Measurements from ENCODE around the gene TRAT1. TPM values are rescaled to one million over a fixed set of nuclear protein-coding genes. Genes with fewer than 3 reads are reported as not detected.

The TRAT1 gene
- total RNA-seq, 6 experiments from 2014 or later = not detected

- DNase-seq = no peak
- Mint-ChIP-seq H3K4me1 (ENCODE audit: low read depth) (no peaks in the 10 kb centered on the region), H3K27ac (no peak overlapping the region), H3K9me3 (peaks cover 11% of the 10 kb centered on the region), H3K27me3 (ENCODE audit: insufficient read depth) (no peaks in the 10 kb centered on the region; the same call in 1 of the 2 replicates), H3K4me3 (no peak overlapping the region), H3K36me3 (ENCODE audit: low read depth) (no peaks in the 10 kb centered on the region)
- TF ChIP-seq CTCF (IDR thresholded peaks at IDR 0.05) = no peak
These were observed 60.2 kb downstream of the TRAT1 start for GRCh38 chr3:108882762-108883161.

- TF ChIP-seq CTCF (IDR thresholded peaks at IDR 0.05) = no peak
- no peak overlapping the region for H3K27ac Mint-ChIP-seq
- no peaks in the 10 kb centered on the region for H3K36me3 Mint-ChIP-seq (ENCODE audit: low read depth)
- no peak overlapping the region for H3K4me3 Mint-ChIP-seq
- no peaks in the 10 kb centered on the region for H3K4me1 Mint-ChIP-seq (ENCODE audit: low read depth)
- peaks cover 11% of the 10 kb centered on the region for H3K9me3 Mint-ChIP-seq
- no peak for DNase-seq
- H3K27me3 Mint-ChIP-seq (ENCODE audit: insufficient read depth) = no peaks in the 10 kb centered on the region; the same call in 1 of the 2 replicates
These were observed 60.8 kb downstream of the TRAT1 start for GRCh38 chr3:108883373-108883772.

DNA sequence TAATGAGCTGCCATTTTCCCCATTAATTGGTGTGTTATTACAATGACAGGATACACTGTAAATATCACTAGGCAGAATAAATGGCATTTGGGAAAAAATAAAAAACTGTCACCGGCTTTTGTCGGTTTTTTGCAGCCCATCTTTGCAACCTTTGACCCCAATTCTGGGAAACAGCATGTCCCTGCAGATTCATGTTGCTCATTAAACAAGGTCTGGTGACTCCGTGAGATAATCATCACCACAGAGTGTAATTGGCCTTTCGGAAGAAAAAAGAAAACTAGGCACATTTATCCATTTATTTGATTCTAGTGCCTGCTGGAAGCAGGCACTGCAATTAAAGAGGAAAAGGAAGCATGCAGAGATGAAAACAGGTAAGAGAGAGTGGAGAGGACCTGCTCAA is 64.5 kb downstream of the TRAT1 start:
- Mint-ChIP-seq H3K36me3 (ENCODE audit: low read depth) (no peaks in the 10 kb centered on the region), H3K27ac (no peak overlapping the region), H3K4me1 (ENCODE audit: low read depth) (no peaks in the 10 kb centered on the region), H3K9me3 (no peaks in the 10 kb centered on the region), H3K27me3 (ENCODE audit: insufficient read depth) (no peaks in the 10 kb centered on the region; the same call in 1 of the 2 replicates), H3K4me3 (no peak overlapping the region)
- no peak for DNase-seq
- no peak for TF ChIP-seq CTCF (IDR thresholded peaks at IDR 0.05)

DNA sequence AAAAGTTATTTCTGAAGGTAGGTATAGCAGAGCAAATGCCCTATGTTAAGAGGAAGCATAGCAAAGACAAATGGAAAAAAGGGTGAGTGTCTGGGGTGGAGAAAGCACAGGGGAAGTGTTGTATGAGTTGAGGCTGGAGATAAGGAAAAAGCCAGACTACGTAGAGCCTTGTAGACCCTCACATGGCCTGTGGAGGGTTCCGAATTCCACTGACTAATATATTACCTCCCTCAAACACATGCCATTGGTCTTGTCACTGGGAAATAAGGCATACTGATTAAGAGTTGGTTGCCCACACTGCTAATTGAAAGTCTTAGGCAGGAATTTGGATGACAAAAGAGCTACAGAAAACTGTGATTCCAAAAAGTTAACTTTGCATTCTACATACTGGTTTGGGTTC is 65.2 kb downstream of the TRAT1 start:
- no peak for DNase-seq
- Mint-ChIP-seq H3K4me1 (ENCODE audit: low read depth) (no peaks in the 10 kb centered on the region), H3K4me3 (no peak overlapping the region), H3K27me3 (ENCODE audit: insufficient read depth) (no peaks in the 10 kb centered on the region; the same call in 1 of the 2 replicates), H3K9me3 (no peaks in the 10 kb centered on the region), H3K36me3 (ENCODE audit: low read depth) (no peaks in the 10 kb centered on the region), H3K27ac (no peak overlapping the region)
- no peak for TF ChIP-seq CTCF (IDR thresholded peaks at IDR 0.05)

DNA sequence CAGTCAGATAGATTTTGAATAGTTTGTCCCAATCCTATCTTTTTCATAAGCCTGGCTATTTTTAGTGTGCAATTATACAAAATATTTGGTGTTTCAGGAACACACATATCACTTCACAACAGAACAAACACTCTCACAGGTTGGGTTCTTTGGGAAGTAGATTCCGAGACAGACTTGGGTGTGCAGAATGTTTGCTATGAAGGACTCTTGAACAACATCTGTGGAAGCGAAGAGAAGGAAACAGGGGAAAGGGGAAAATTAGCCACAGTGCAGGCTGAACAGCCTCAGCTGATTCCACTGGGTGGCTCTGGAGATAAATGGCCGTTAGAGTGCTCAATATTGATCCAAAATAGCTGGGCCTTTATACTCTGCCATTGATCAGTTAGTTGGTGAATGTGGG is 69.2 kb downstream of the TRAT1 start:
- DNase-seq = no peak
- no peak overlapping the region for H3K4me3 Mint-ChIP-seq
- H3K9me3 Mint-ChIP-seq = no peaks in the 10 kb centered on the region
- no peaks in the 10 kb centered on the region for H3K36me3 Mint-ChIP-seq (ENCODE audit: low read depth)
- no peak overlapping the region for H3K27ac Mint-ChIP-seq
- no peak for TF ChIP-seq CTCF (IDR thresholded peaks at IDR 0.05)
- H3K27me3 Mint-ChIP-seq (ENCODE audit: insufficient read depth) = no peaks in the 10 kb centered on the region
- H3K4me1 Mint-ChIP-seq (ENCODE audit: low read depth) = no peaks in the 10 kb centered on the region

DNA sequence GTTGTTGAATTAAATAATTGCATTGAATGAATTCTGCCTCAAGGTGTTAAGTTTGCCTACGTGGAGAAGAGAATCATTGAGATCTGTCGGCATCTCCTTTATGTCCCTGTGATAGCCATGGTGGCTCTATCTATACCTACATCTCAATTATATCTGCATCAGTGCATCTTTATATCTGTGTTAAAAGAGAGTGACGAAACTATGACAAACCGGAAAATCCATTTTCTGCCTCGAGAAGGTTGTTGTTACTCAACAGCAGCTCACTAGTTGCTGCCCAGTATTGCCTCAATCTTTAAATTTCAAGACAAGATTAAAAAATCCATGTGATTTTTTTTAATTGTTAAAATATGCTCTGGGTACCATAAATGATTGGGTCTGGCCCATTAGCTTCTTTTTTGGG is 72.4 kb downstream of the TRAT1 start:
- H3K27me3 Mint-ChIP-seq (ENCODE audit: insufficient read depth) = no peaks in the 10 kb centered on the region; the same call in 1 of the 2 replicates
- no peaks in the 10 kb centered on the region for H3K4me1 Mint-ChIP-seq (ENCODE audit: low read depth)
- H3K36me3 Mint-ChIP-seq (ENCODE audit: low read depth) = no peaks in the 10 kb centered on the region
- DNase-seq = no peak
- H3K9me3 Mint-ChIP-seq = no peaks in the 10 kb centered on the region; the same call in 1 of the 2 replicates
- TF ChIP-seq CTCF (IDR thresholded peaks at IDR 0.05) = no peak
- no peak overlapping the region for H3K27ac Mint-ChIP-seq
- no peak overlapping the region for H3K4me3 Mint-ChIP-seq

Data from HFFc6 (cell line).